Neural cell (in vitro differentiated cells): ENCODE results near the gene CPNE1. TPM values are rescaled to one million over a fixed set of nuclear protein-coding genes. Genes with fewer than 3 reads are reported as not detected.

Source experiments
- H2AFZ ChIP-seq: fragments of 200-600, 300-800 bp; sonication (generic), shearing (Covaris generic); 2 replicates; pipeline ENCODE4 v1.6.0; 2014; ENCODE audit warnings: low read depth, mild to moderate bottlenecking, antibody characterized with exemption, low read length, moderate library complexity
- H3F3A ChIP-seq: fragments of 200-600 bp; shearing (Covaris generic); 2 replicates; pipeline ENCODE4 v1.6.1; 2016; ENCODE audit warnings: mild to moderate bottlenecking, moderate library complexity, mixed read lengths, antibody characterized with exemption, low read length; ENCODE audit not compliant: insufficient read depth, poor library complexity, severe bottlenecking
- H3K27ac ChIP-seq: fragments of 200-600, 300-800 bp; sonication (generic), shearing (Covaris generic); 2 replicates; pipeline ENCODE4 v1.5.1; 2014; ENCODE audit warnings: mild to moderate bottlenecking, low read length, moderate library complexity
- H3K27me3 ChIP-seq: fragments of 300-800, 200-600 bp; sonication (generic), shearing (Covaris generic); 2 replicates; pipeline ENCODE4 v1.6.0; 2014; ENCODE audit warnings: mild to moderate bottlenecking, low read depth, low read length, moderate library complexity; ENCODE audit not compliant: insufficient read depth
- H3K36me3 ChIP-seq: fragments of 300-800, 200-600 bp; sonication (generic), shearing (Covaris generic); 2 replicates; pipeline ENCODE4 v1.5.1; 2014; ENCODE audit warnings: mild to moderate bottlenecking, antibody characterized with exemption, low read length, moderate library complexity; ENCODE audit not compliant: insufficient read depth
- H3K4me2 ChIP-seq: fragments of 300-800, 200-600 bp; sonication (generic), shearing (Covaris generic); 2 replicates; pipeline ENCODE4 v1.6.0; 2014; ENCODE audit warnings: mild to moderate bottlenecking, low read length
- H3K4me3 ChIP-seq: fragments of 300-800, 200-600 bp; sonication (generic), shearing (Covaris generic); 2 replicates; pipeline ENCODE4 v1.5.1; 2014; ENCODE audit warnings: mild to moderate bottlenecking, low read length, moderate library complexity
- H3K79me2 ChIP-seq: fragments of 200-600 bp; shearing (Covaris generic); replicated peaks from 2 replicates; pipeline ENCODE4 v1.6.0; 2014; ENCODE audit warnings: mild to moderate bottlenecking, low read length, moderate library complexity; ENCODE audit not compliant: insufficient read depth
- H3K9ac ChIP-seq: fragments of 300-800, 200-600 bp; sonication (generic), shearing (Covaris generic); 2 replicates; pipeline ENCODE4 v1.6.1; 2016; ENCODE audit warnings: mild to moderate bottlenecking, low read length, mixed read lengths
- H3K9me2 ChIP-seq: fragments of 200-600 bp; shearing (Covaris generic); 2 replicates; pipeline ENCODE4 v1.6.1; 2016; ENCODE audit warnings: mild to moderate bottlenecking, low read length, mixed read lengths; ENCODE audit not compliant: insufficient read depth
- H3K9me3 ChIP-seq: fragments of 200-600, 300-800 bp; sonication (generic), shearing (Covaris generic); 2 replicates; pipeline ENCODE4 v1.6.1; 2016; ENCODE audit warnings: mild to moderate bottlenecking, mixed run types, low read length, moderate library complexity, mixed read lengths
- H4K20me1 ChIP-seq: fragments of 200-600 bp; shearing (Covaris generic); 2 replicates; pipeline ENCODE4 v1.6.1; 2016; ENCODE audit warnings: mild to moderate bottlenecking, mixed run types; ENCODE audit not compliant: insufficient read depth
- CTCF ChIP-seq: fragments of 450-650 bp; IDR thresholded peaks from 2 replicates; pipeline ENCODE4 v1.5.1; 2014; ENCODE audit warnings: antibody characterized with exemption, mild to moderate bottlenecking, moderate library complexity; ENCODE audit not compliant: poor library complexity, severe bottlenecking
- EP300 ChIP-seq: fragments of 450-650 bp; conservative IDR thresholded peaks from 2 replicates; pipeline ENCODE4 v1.6.1; 2014; ENCODE audit warnings: antibody characterized with exemption, mild to moderate bottlenecking, moderate library complexity; ENCODE audit not compliant: poor library complexity, severe bottlenecking
- EZH2 ChIP-seq: fragments of 200-600, 300-800 bp; shearing (Covaris generic), sonication (generic); IDR thresholded peaks from 2 replicates; pipeline ENCODE4 v1.6.1; 2014; ENCODE audit warnings: antibody characterized with exemption, low read length, borderline replicate concordance, mild to moderate bottlenecking; ENCODE audit not compliant: insufficient read depth, poor library complexity, severe bottlenecking
- MXI1 ChIP-seq: fragments of 450-650 bp; conservative IDR thresholded peaks from 2 replicates; pipeline ENCODE4 v1.6.1; 2014; ENCODE audit warnings: antibody characterized with exemption, mild to moderate bottlenecking; ENCODE audit not compliant: poor library complexity, severe bottlenecking
- POLR2AphosphoS5 ChIP-seq: IDR thresholded peaks from 2 replicates; pipeline ENCODE4 v1.6.1; 2012
- RAD21 ChIP-seq: fragments of 450-650 bp; conservative IDR thresholded peaks from 2 replicates; pipeline ENCODE4 v1.6.1; 2014; ENCODE audit warnings: antibody characterized with exemption, mild to moderate bottlenecking, moderate library complexity
- REST ChIP-seq: IDR thresholded peaks from 2 replicates; pipeline ENCODE4 v1.6.1; 2012; ENCODE audit warnings: borderline replicate concordance
- SMC3 ChIP-seq: fragments of 450-650 bp; conservative IDR thresholded peaks from 2 replicates; pipeline ENCODE4 v1.6.1; 2014; ENCODE audit warnings: antibody characterized with exemption, mild to moderate bottlenecking, moderate library complexity; ENCODE audit not compliant: poor library complexity
- TAF1 ChIP-seq: IDR thresholded peaks from 2 replicates; pipeline ENCODE4 v1.6.1; 2012; ENCODE audit warnings: low read depth
- polyA plus RNA-seq: library from polyadenylated mRNA; depleted of rRNA; stranded (reverse); fragments of >200 nt; gene quantifications from 2 replicates; pipeline ENCODE4 v1.2.3, GENCODE V29; 2014

Gene CPNE1
- polyA plus RNA-seq, 1 donor from 2014 or later: 148 TPM

- Histone ChIP-seq H3K9me2 (no peaks in the 10 kb centered on the region), H3K79me2 (no peaks in the 10 kb centered on the region), H4K20me1 (no peaks in the 10 kb centered on the region), H3K36me3 (no peaks in the 10 kb centered on the region), H3K4me3 (no peak overlapping the region), H3K9ac (no peak overlapping the region), H3K9me3 (no peaks in the 10 kb centered on the region), H3K4me2 (no peak overlapping the region), H3K27ac (no peak overlapping the region), H3K27me3 (no peaks in the 10 kb centered on the region), H3F3A (no peaks in the 10 kb centered on the region), H2AFZ (no peak overlapping the region)
- TF ChIP-seq CTCF: no peak
- no peak for TF ChIP-seq REST
- TF ChIP-seq POLR2AphosphoS5: no peak
- TF ChIP-seq TAF1: no peak
- no peak for TF ChIP-seq EZH2
Observed at GRCh38 chr20:35588397-35588796, 76.3 kb downstream of the CPNE1 start.

GRCh38 chr20:35587436-35587835, 77.3 kb downstream of the CPNE1 start:
- Histone ChIP-seq H3K4me2 (no peak overlapping the region), H2AFZ (no peak overlapping the region), H3F3A (no peaks in the 10 kb centered on the region), H3K79me2 (no peaks in the 10 kb centered on the region), H3K9me3 (no peaks in the 10 kb centered on the region), H4K20me1 (no peaks in the 10 kb centered on the region), H3K27me3 (no peaks in the 10 kb centered on the region), H3K4me3 (no peak overlapping the region), H3K27ac (no peak overlapping the region), H3K9ac (no peak overlapping the region), H3K9me2 (no peaks in the 10 kb centered on the region), H3K36me3 (no peaks in the 10 kb centered on the region)
- TF ChIP-seq SMC3 (no peak), TAF1 (no peak), RAD21 (no peak), REST (no peak), EP300 (no peak), EZH2 (no peak), MXI1 (no peak), CTCF (no peak), POLR2AphosphoS5 (no peak)
